ENCODE measurements around the gene MRPL36. TPM values are rescaled to one million over a fixed set of nuclear protein-coding genes. Genes with fewer than 3 reads are reported as not detected.
"Not testable (repeated sequence)": the region's sequence is repeated elsewhere in the genome, so short reads cannot be mapped to it uniquely, and the experiment has no call there.

Gene MRPL36
- total and polyA plus RNA-seq, 2 donors from 2014 or later, result 29.6 to 96.7 TPM

DNA sequence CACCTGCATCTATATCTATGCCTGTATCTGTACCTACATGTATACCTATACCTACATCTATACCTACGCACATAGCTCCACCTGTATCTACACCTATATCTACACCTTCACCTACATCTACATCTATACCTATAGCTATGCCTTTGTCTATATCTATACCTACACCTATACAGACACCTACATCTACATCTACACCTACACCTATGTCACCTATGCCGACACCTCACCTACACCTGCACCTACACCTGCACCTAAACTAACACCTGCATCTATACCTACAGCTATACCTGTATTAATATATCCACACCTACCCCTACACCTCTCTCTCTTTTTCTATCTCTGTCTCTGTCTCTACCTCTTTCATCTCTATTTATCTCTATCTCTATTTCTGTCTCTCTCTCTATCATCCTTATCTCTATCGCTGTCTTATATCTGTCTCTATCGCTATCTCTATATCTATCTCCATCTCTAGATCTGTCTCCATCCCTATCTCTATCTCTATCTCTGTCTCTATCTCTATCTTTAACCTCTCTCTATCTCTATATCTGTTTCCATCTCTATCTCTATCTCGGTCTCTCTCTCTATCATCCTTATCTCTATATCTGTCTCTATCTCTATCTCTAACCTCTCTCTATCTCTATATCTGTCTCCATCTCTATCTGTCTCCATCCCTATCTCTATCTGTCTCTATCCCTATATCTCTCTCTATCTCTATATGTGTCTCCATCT, 45.2 kb upstream of the MRPL36 start:
- H3K27me3 ChIP-seq (ENCODE audit: control insufficient read depth, insufficient read depth, low read length), result peaks cover 7% of the 10 kb centered on the region
- no peak for DNase-seq
- intact Hi-C loops (cut with DNase I), result no loop called here

DNA sequence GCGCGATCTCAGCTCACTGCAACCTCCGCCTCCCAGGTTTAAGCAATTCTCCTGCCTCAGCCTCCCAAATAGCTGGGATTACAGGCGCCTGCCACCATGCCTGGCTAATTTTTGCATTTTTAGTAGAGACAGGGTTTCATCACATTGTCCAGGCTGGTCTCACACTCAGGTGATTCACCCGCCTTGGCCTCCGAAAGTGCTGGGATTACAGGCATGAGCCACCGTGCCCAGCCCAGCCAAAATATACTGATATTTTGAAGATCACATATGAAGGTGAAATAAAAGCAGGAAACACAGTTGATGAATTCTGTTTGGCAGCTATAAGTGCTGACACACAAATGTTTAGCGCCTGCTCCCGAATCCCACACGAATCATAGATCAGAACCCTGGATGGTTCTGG, 44.1 kb upstream of the MRPL36 start:
- H3K9ac ChIP-seq (ENCODE audit: low read length in 3 of 3); H3K4me1 ChIP-seq (ENCODE audit: control insufficient read depth in 2 of 3, insufficient read depth in 2 of 3, low read depth in 1 of 3, low read length in 3 of 3); H3K27me3 ChIP-seq (ENCODE audit: control insufficient read depth, insufficient read depth, low read length); H3K27ac ChIP-seq (ENCODE audit: low read depth in 2 of 2, low read length in 2 of 2); FAIRE-seq; intact Hi-C loops (cut with DNase I); H3K36me3 ChIP-seq (ENCODE audit: control insufficient read depth in 2 of 3, insufficient read depth in 3 of 3, low read length in 3 of 3); H3K9me3 ChIP-seq (ENCODE audit: control insufficient read depth in 2 of 3, insufficient read depth in 1 of 3, low read length in 3 of 3); H3K4me3 ChIP-seq (ENCODE audit: low read length in 3 of 3): not testable (repeated sequence)
- DNase-seq, result peak in 1 of 5 donors; percentile 11

More for the DNA sequence above, 45.2 kb upstream of the MRPL36 start:
- Histone ChIP-seq H3K27ac (ENCODE audit: low read depth in 2 of 2, low read length in 2 of 2) (no peak overlapping the region), H3K4me3 (ENCODE audit: low read length in 3 of 3) (no peak overlapping the region), H3K4me1 (ENCODE audit: control insufficient read depth in 2 of 3, insufficient read depth in 2 of 3, low read depth in 1 of 3, low read length in 3 of 3) (no peaks in the 10 kb centered on the region), H3K36me3 (ENCODE audit: control insufficient read depth in 2 of 3, insufficient read depth in 3 of 3, low read length in 3 of 3) (no peaks in the 10 kb centered on the region), H3K9ac (ENCODE audit: low read length in 3 of 3) (no peak overlapping the region), H3K9me3 (ENCODE audit: control insufficient read depth in 2 of 3, insufficient read depth in 1 of 3, low read length in 3 of 3) (no peaks in the 10 kb centered on the region)
- FAIRE-seq, result no peak
- TF ChIP-seq, protein P1, sequence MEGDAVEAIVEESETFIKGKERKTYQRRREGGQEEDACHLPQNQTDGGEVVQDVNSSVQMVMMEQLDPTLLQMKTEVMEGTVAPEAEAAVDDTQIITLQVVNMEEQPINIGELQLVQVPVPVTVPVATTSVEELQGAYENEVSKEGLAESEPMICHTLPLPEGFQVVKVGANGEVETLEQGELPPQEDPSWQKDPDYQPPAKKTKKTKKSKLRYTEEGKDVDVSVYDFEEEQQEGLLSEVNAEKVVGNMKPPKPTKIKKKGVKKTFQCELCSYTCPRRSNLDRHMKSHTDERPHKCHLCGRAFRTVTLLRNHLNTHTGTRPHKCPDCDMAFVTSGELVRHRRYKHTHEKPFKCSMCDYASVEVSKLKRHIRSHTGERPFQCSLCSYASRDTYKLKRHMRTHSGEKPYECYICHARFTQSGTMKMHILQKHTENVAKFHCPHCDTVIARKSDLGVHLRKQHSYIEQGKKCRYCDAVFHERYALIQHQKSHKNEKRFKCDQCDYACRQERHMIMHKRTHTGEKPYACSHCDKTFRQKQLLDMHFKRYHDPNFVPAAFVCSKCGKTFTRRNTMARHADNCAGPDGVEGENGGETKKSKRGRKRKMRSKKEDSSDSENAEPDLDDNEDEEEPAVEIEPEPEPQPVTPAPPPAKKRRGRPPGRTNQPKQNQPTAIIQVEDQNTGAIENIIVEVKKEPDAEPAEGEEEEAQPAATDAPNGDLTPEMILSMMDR (IDR thresholded peaks at IDR 0.05; ENCODE audit: borderline replicate concordance, extremely low read depth, insufficient read depth), result no peak

DNA sequence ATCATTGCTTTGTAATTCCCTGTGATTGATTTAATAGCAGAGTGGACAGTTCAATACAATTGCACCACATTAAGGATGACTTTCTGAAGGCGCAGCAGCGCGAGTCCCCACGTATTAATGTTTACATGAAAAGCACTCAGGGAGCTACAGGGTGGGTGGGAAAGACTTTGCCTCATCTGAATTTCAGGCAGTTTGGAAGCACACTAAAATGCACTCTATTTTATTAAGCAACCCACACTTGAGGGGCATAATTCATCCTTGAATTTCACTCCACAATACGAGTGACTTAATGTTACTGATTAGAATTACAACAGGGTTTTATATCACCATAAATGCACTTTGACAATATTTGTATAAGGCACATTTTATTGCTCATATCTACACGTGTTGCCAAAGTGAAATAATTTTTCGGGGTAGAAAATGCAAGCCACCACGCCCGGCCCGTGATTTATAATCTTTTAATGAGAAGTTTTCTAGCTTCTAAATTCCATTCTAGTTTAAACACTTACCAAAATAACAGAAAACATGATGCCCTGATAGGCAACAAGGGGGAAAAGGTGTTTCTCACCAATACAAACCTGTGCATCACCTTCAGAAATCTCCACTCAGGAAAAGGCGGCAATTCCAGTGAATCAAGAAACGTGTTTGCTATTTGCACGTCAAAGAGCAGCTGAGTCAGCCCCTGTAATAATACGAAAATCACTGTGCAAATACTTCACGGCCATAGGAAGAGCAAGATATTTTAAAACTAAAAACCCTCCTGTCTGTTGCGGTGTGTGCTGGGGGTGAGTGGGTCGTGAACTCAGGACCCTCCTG, 42.6 kb upstream of the MRPL36 start:
- DNase-seq, result peak in 1 of 5 donors; percentile 7
- Histone ChIP-seq H3K4me3 (ENCODE audit: low read length in 3 of 3) (no peak overlapping the region), H3K27me3 (ENCODE audit: control insufficient read depth, insufficient read depth, low read length) (peaks cover 2% of the 10 kb centered on the region), H3K27ac (ENCODE audit: low read depth in 2 of 2, low read length in 2 of 2) (no peak overlapping the region), H3K4me1 (ENCODE audit: control insufficient read depth in 2 of 3, insufficient read depth in 2 of 3, low read depth in 1 of 3, low read length in 3 of 3) (no peaks in the 10 kb centered on the region), H3K36me3 (ENCODE audit: control insufficient read depth in 2 of 3, insufficient read depth in 3 of 3, low read length in 3 of 3) (no peaks in the 10 kb centered on the region), H3K9ac (ENCODE audit: low read length in 3 of 3) (no peak overlapping the region), H3K9me3 (ENCODE audit: control insufficient read depth in 2 of 3, insufficient read depth in 1 of 3, low read length in 3 of 3) (no peaks in the 10 kb centered on the region)
- no peak for FAIRE-seq
- intact Hi-C loops (cut with DNase I), result no loop called here
- TF ChIP-seq, protein P1 (IDR thresholded peaks at IDR 0.05; ENCODE audit: borderline replicate concordance, extremely low read depth, insufficient read depth), result no peak
